Esophagus squamous epithelium (tissue), 5 donors: Measurements from ENCODE around the gene COX4I1. TPM values are rescaled to one million over a fixed set of nuclear protein-coding genes. Genes with fewer than 3 reads are reported as not detected.

Experiments
- DNase-seq: peaks from one replicate; lab custom pipeline; 2025; lab: John Stamatoyannopoulos, UW
- H3K27ac ChIP-seq, 4 donors: fragments of 200-600 bp; sonication (generic); one replicate each; pipeline ENCODE4 v1.5.1; 2016 to 2019; ENCODE audit warnings: mild to moderate bottlenecking in 1 of 4
- H3K27me3 ChIP-seq, 4 donors: fragments of 200-600 bp; sonication (generic); 1 replicate in 3 of 4; 2 replicates in 1 of 4; pipeline versions ENCODE4 v1.5.1 to v1.6.0; 2017 to 2021; ENCODE audit warnings: antibody characterized with exemption in 1 of 4
- H3K36me3 ChIP-seq, 3 donors: fragments of 200-600 bp; sonication (generic); one replicate each; pipeline ENCODE4 v1.5.1; 2016 to 2019
- H3K4me1 ChIP-seq, 3 donors: fragments of 200-600 bp; sonication (generic); one replicate each; pipeline ENCODE4 v1.5.1; 2017 to 2019
- H3K4me3 ChIP-seq, 4 donors: fragments of 200-600 bp; sonication (generic); 1 replicate in 3 of 4; 2 replicates in 1 of 4; pipeline ENCODE4 v1.5.1; 2016 to 2019; ENCODE audit warnings: mild to moderate bottlenecking in 2 of 4, moderate library complexity in 1 of 4
- H3K9me3 ChIP-seq, 3 donors: fragments of 200-600 bp; sonication (generic); one replicate each; pipeline ENCODE4 v1.5.1; 2016 to 2019
- CTCF ChIP-seq, 6 experiments: fragments of 450-650 bp in 4 of 6; fragments of 200-600 bp in 2 of 6; sonication (generic) in 2 of 6; IDR thresholded peaks; one replicate each; pipeline ENCODE4 v1.5.1; 2016 to 2019; ENCODE audit warnings: antibody characterized with exemption in 6 of 6, mild to moderate bottlenecking in 4 of 6, moderate library complexity in 4 of 6
- POLR2A ChIP-seq, 4 donors: fragments of 450-650 bp; IDR thresholded peaks; one replicate each; pipeline ENCODE4 v1.6.1; 2017; ENCODE audit warnings: antibody characterized with exemption in 4 of 4, mild to moderate bottlenecking in 4 of 4, moderate library complexity in 3 of 4
- WGBS, 2 donors: methylation state at CpG; one replicate each; pipeline ENCODE4 v1.1.5; 2018; 5-methylcytosine and 5-hydroxymethylcytosine counted together
- intact Hi-C: fragments of 100-400 bp; cut with DNase I; formaldehyde crosslinking; loops from one replicate; pipeline ENCODE4 v1.15.0; 2022
- total RNA-seq, 4 donors: library from RNA; depleted of rRNA; stranded (reverse); fragments of >200 nt; gene quantifications; one replicate each; pipeline ENCODE4 v1.1.0, GENCODE V29; 2016
- donor health status: DM: yes; HTN: yes; CAD: no.

Gene COX4I1
- total RNA-seq, 4 donors from 2014 or later: 497 to 580 (median 549) TPM

GRCh38 chr16:85840395-85840794 is 40.9 kb downstream of the COX4I1 start:
- Histone ChIP-seq H3K27ac (no peak overlapping the region), H3K4me1 (no peaks in the 10 kb centered on the region), H3K27me3 (peaks cover 0 to 69% (median 0%) of the 10 kb centered on the region in 4 donors), H3K36me3 (no peaks in the 10 kb centered on the region), H3K4me3 (no peak overlapping the region), H3K9me3 (no peaks in the 10 kb centered on the region)
- intact Hi-C loops: no loop called here
- no peak for DNase-seq
- 84 to 89% methylated on average over 8 of the region's 9 CpGs for WGBS, 2 donors
- TF ChIP-seq POLR2A (IDR thresholded peaks at IDR 0.05) (no peak), CTCF (IDR thresholded peaks at IDR 0.05) (no peak)

GRCh38 chr16:85840801-85841200 is 41.3 kb downstream of the COX4I1 start:
- Histone ChIP-seq H3K9me3 (no peaks in the 10 kb centered on the region), H3K27ac (no peak overlapping the region), H3K4me3 (no peak overlapping the region), H3K27me3 (peaks cover 0 to 67% (median 0%) of the 10 kb centered on the region in 4 donors), H3K36me3 (no peaks in the 10 kb centered on the region), H3K4me1 (no peaks in the 10 kb centered on the region)
- DNase-seq: no peak
- TF ChIP-seq POLR2A (IDR thresholded peaks at IDR 0.05) (no peak), CTCF (IDR thresholded peaks at IDR 0.05) (no peak)
- intact Hi-C loops: no loop called here
- 92 to 95% methylated on average over 7 to 10 of the region's 10 CpGs for WGBS, 2 donors

- peaks cover 0 to 66% (median 3%) of the 10 kb centered on the region in 4 donors for H3K27me3 ChIP-seq
- TF ChIP-seq CTCF (IDR thresholded peaks at IDR 0.05): no peak
- no peak for TF ChIP-seq POLR2A (IDR thresholded peaks at IDR 0.05)
- no peaks in the 10 kb centered on the region for H3K9me3 ChIP-seq
- no peaks in the 10 kb centered on the region for H3K36me3 ChIP-seq
- H3K4me1 ChIP-seq: no peaks in the 10 kb centered on the region
- no peak for DNase-seq
- intact Hi-C loops: no loop called here
- no peak overlapping the region for H3K4me3 ChIP-seq
- H3K27ac ChIP-seq: no peak overlapping the region
- 80 to 88% methylated on average over 7 to 9 of the region's 9 CpGs for WGBS, 2 donors
These were observed 42.9 kb downstream of the COX4I1 start for GRCh38 chr16:85842435-85842834.

- Histone ChIP-seq H3K4me1 (no peaks in the 10 kb centered on the region), H3K27ac (no peak overlapping the region), H3K27me3 (peaks cover 0 to 66% (median 3%) of the 10 kb centered on the region in 4 donors), H3K4me3 (no peak overlapping the region), H3K36me3 (no peaks in the 10 kb centered on the region), H3K9me3 (no peaks in the 10 kb centered on the region)
- intact Hi-C loops: no loop called here
- 84 to 90% methylated on average over 6 to 9 of the region's 9 CpGs for WGBS, 2 donors
- no peak for DNase-seq
- TF ChIP-seq POLR2A (IDR thresholded peaks at IDR 0.05) (no peak), CTCF (IDR thresholded peaks at IDR 0.05) (no peak)
These were observed 43.4 kb downstream of the COX4I1 start for GRCh38 chr16:85842848-85843247.

GRCh38 chr16:85843471-85844168 is 44.1 kb downstream of the COX4I1 start:
- no peak for DNase-seq
- intact Hi-C loops: no loop called here
- TF ChIP-seq CTCF (IDR thresholded peaks at IDR 0.05) (no peak), POLR2A (IDR thresholded peaks at IDR 0.05) (no peak)
- H3K36me3 ChIP-seq: no peaks in the 10 kb centered on the region
- H3K9me3 ChIP-seq: no peaks in the 10 kb centered on the region
- H3K27me3 ChIP-seq: peaks cover 0 to 69% (median 3%) of the 10 kb centered on the region in 4 donors
- no peaks in the 10 kb centered on the region for H3K4me1 ChIP-seq
- H3K4me3 ChIP-seq: no peak overlapping the region
- WGBS, 2 donors: 79 to 86% methylated on average over 7 to 11 of the region's 11 CpGs
- H3K27ac ChIP-seq: no peak overlapping the region
